Stimulated activated naive CD8-positive, alpha-beta T cell treated with anti-CD3 and anti-CD28 coated beads, Interleukin-15, Interleukin-2, amounts not matched to agents 100 U/mL and 50 U/mL, for 24 hours (primary cell): Measurements from ENCODE around the gene MT1G.
A peak's percentile ranks its signal among the peaks of the same experiment; 100 is the strongest.

ENCODE experiments used
- ATAC-seq: fragments of 150-1000 bp; cut with Tn5 transposase; one replicate; pipeline ENCODE4 v1.10.0; 2021
- DNase-seq: peaks from one replicate; pipeline ENCODE4 v3.0.0; 2021

Gene MT1G

GRCh38 chr16:56617212-56618085 is 50.4 kb downstream of the MT1G start:
- ATAC-seq, result no peak

More at GRCh38 chr16:56617212-56618085, 50.4 kb downstream of the MT1G start:
- DNase-seq, result peak; percentile 58
